NCI-H82 (cell line): ENCODE results near the gene ADAMTSL3.

ENCODE experiments used
- DNase-seq: peaks from one replicate; lab custom pipeline; 2025; lab: John Stamatoyannopoulos, UW

ADAMTSL3 gene

GRCh38 chr15:83873966-83874365 is 220.0 kb downstream of the ADAMTSL3 start:
- DNase-seq, result no peak

- DNase-seq, result no peak
Measured at GRCh38 chr15:83880529-83880928, 226.6 kb downstream of the ADAMTSL3 start.

GRCh38 chr15:83881156-83881555 is 227.2 kb downstream of the ADAMTSL3 start:
- no peak for DNase-seq

- DNase-seq, result no peak
Measured at GRCh38 chr15:83886321-83886720, 232.4 kb downstream of the ADAMTSL3 start.

- no peak for DNase-seq
Measured at GRCh38 chr15:83887404-83887803, 233.5 kb downstream of the ADAMTSL3 start.

GRCh38 chr15:83887961-83888360 is 234.0 kb downstream of the ADAMTSL3 start:
- no peak for DNase-seq

- no peak for DNase-seq
Measured at GRCh38 chr15:83889995-83890394, 236.1 kb downstream of the ADAMTSL3 start.

GRCh38 chr15:83890587-83890986 is 236.7 kb downstream of the ADAMTSL3 start:
- no peak for DNase-seq

GRCh38 chr15:83892498-83892897 is 238.6 kb downstream of the ADAMTSL3 start:
- no peak for DNase-seq

- no peak for DNase-seq
Measured at GRCh38 chr15:83893308-83893707, 239.4 kb downstream of the ADAMTSL3 start.

GRCh38 chr15:83897037-83897436 is 243.1 kb downstream of the ADAMTSL3 start:
- no peak for DNase-seq

GRCh38 chr15:83898361-83898760 is 244.4 kb downstream of the ADAMTSL3 start:
- DNase-seq, result no peak

GRCh38 chr15:83899670-83900069 is 245.7 kb downstream of the ADAMTSL3 start:
- no peak for DNase-seq

- no peak for DNase-seq
Measured at GRCh38 chr15:83904107-83905040, 250.5 kb downstream of the ADAMTSL3 start.

GRCh38 chr15:83905556-83906273 is 251.8 kb downstream of the ADAMTSL3 start:
- no peak for DNase-seq

GRCh38 chr15:83911345-83911744 is 257.4 kb downstream of the ADAMTSL3 start:
- DNase-seq, result no peak

GRCh38 chr15:83912343-83912742 is 258.4 kb downstream of the ADAMTSL3 start:
- no peak for DNase-seq

- DNase-seq, result no peak
Measured at GRCh38 chr15:83913034-83913632, 259.2 kb downstream of the ADAMTSL3 start.

- DNase-seq, result no peak
Measured at GRCh38 chr15:83914906-83915305, 261.0 kb downstream of the ADAMTSL3 start.

- no peak for DNase-seq
Measured at GRCh38 chr15:83917432-83917831, 263.5 kb downstream of the ADAMTSL3 start.

- no peak for DNase-seq
Measured at GRCh38 chr15:83918011-83918410, 264.1 kb downstream of the ADAMTSL3 start.

GRCh38 chr15:83919319-83919830 is 265.5 kb downstream of the ADAMTSL3 start:
- DNase-seq, result no peak
